ENCODE results near the gene NUTM1.
"Not testable (repeated sequence)": the region's sequence is repeated elsewhere in the genome, so short reads cannot be mapped to it uniquely, and the experiment has no call there.

The NUTM1 gene

DNA sequence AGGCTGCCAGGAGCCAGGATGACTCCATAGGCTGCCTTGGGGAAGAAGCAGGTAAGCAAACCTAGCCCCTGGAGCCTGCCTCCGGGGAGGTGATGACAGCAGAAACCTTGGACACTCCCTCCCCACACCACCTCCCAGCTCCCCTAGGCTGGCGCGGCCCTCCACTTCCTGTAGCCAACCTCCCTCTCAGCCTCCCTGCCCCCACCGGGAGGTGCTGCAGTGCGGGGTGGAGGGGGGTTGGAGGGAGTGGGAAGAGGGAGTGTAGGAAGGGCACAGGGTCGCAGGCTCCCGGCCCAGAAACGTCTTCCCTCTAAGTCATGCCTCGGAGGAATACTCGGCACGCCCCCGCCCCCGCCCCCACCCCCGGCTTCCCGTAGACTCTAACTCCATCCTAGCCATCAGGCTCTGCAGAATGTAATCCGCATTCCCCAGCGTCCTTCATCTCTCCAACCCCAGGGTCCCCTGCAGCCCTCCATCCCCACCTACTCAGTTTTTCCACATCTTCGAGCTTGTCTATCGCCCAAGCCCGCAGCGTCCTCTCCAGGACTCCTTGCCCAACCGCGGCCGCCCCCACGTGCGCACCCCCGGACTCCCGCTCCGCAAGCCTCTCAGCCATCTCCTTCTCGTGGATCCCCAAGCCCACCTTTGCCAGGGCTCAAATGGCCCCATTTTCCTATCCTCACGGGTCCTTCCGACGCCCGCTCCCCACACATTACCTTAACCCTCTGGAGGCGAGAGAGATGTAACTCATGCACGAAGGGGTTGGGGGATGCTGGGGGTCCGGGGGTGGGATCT is 23.4 kb downstream of the NUTM1 start:
- DNase-seq = no peak

DNA sequence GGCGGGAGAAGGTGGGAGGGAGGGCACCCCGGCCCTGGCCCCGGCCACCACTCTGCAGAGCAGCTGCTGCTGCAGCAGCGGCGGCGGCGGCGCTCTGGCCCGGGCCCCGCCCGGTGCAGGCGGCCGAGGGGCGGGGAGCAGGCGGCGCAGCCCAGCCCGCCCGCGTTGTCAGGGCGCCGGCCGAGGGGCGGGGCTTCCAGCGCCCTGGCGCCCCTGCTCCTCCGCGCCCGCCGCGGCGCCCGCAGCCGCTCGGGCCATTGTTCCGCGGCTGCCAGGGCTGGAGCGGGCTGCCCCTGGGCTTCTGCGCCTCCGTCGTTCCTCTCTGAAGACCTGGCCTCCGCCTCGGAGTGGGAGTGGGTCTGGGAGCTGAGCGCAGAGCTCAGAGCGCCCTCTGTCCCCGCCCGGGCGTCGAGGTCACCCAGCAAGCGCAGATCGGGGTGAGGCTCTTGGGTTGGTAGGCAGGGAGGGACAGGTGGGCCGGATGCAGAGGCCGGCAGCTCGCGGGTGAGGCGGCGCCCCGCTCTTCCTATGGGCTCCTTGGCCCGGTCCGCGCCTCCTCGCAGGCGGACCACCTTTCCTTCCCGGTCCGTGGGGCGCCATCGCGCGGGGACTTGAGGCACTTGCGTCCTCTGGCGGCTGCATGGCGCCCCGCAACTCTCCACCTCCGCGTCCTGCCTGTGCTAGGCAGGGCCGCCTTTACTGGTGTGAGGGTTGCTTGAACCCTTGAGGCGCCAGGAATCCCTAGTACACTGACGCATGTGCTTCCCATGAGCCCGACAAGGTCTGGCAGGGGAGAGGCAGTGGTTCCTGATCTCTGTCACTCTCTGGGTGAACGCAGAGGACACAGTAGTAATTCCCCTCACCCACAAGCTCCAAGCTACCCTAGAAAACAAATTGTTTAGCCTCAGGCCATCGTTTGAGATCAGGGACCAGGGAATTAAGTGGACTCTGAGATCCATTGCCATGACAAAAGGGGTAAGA is 24.3 kb downstream of the NUTM1 start, which contains the start of gene LPCAT4:
Gene LPCAT4, minus strand, starts transcription at position 96 of the 981 bp plus-strand sequence. CDS start 96 bp downstream, outside the sequence.
- no peak for DNase-seq

DNA sequence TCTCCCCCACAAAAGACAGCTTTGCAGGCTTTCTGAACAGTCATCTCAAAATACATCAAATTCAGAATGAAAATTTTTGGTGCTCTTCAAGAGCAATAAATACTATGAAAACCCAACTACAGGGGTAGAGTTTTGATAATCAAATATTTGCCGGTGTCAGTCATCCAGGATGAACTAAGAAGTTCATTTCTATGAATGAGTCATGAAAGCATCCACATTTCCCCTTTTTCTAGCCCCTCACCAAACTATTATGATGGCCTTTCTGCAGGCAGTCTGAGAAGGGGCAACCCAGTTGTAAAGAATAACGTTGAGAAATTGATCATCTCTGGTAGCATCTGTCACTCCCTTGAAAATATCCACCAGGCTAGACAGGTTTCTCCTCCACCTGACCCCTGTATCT is 27.0 kb downstream of the NUTM1 start:
- no peak for DNase-seq

DNA sequence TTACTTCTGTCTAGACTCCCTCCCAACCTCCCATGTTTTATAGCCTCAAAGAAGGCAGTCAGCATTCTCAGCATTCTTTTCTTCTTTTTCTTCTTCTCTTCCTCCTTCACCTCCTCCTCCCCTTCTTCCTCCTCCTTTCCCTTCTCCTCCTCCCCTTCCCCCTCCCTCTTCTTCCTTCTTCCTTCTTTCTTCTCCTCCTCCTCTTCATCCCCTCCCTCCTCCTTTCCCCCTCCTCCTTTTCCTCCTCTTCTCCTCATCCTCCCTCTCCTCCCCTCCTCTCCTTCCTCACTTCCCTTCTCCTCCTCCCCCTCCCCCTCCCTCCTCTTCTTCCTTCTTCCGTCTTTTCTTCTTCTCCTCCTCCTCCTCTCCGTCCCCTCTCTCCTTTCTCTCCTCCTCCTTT is 27.5 kb downstream of the NUTM1 start:
- DNase-seq = no peak

DNA sequence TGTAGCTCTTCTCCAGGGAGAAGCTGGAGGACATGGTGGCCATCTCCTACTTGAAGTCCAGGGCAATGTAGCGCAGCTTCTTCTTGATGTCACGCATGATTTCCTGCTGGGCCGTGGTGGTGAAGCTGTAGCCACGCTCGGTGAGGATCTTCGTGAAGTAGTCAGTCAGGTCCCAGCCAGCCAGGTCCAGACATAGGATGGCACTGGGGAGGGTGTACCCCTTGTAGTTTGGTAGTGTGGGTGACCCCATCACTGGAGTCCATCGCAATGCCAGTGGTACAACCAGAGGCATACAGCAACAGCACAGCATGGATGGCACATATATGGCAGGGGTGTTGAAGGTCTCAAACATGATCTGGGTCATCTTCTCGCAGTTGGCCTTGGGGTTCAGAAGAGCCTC is 30.8 kb downstream of the NUTM1 start:
- DNase-seq = no peak

DNA sequence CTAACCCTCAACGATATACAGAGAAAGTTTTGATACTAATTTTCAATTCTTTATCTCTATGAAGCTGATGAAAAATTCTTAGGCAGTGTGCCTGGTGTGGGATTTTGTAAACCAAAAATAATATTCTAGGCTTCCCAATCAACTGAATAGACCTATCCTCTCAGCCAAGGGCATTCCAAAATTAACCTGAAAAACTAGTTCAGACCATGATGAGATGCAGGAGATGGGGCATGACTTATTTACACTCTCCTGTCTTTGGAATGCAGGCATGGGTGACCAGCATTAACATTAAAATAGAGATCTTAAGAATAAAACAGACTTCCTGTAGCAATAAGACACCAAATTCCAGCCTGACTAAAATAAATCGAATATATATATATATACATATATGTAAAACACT is 31.7 kb downstream of the NUTM1 start:
- DNase-seq = no peak

DNA sequence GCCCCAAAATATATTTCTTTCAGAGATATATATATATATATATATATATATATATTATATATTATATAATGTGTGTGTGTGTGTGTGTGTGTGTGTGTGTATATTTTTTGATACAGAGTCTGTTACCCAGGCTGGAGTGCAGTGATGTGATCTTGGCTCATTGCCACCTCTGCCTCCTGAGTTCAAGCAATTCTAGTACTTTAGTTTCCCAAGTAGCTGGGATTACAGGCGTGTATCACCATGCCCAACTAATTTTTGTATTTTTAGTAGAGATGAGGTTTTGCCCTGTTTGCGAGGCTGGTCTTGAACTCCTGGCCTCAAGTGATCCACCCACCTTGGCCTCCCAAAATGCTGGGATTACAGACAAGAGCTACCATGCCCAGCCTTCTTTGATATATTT is 32.4 kb downstream of the NUTM1 start:
- not testable (repeated sequence) for DNase-seq

DNA sequence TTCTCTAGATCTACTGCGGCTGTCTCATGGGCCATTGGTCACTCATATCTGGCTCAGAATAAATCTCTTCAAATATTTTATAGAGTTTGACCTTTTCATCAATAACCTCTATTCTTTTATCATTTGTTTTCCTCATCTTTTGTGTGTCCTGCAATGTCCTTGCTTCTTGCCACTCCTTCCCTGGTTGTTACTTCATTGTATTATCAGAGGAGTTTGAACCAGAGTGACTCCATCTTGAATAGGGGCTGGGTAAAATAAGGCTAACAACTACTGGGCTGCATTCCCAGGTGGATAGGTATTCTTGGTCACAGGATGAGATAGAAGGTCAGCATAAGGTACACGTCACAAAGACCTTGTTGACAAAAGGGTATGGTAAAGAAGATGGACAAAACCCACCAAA is 33.7 kb downstream of the NUTM1 start:
- no peak for DNase-seq

DNA sequence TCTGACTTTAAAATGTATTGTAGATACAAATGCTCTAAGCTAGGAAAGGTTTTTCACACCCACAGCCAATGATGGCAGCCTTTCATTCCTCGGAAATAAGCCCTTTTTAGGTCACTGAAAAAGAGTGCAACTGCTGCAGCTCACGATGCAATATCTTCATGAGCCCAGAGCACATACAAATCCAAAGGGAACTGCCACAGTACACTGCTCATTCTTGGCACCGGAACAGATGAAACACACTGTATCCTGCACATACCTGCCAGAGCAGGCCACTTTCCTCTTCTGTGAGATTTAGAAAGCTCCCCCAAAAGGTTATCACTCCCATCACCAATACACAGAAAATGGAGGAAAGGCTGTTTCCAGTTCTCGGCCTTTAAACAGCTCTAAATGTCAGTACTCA is 37.4 kb downstream of the NUTM1 start:
- not testable (repeated sequence) for DNase-seq

DNA sequence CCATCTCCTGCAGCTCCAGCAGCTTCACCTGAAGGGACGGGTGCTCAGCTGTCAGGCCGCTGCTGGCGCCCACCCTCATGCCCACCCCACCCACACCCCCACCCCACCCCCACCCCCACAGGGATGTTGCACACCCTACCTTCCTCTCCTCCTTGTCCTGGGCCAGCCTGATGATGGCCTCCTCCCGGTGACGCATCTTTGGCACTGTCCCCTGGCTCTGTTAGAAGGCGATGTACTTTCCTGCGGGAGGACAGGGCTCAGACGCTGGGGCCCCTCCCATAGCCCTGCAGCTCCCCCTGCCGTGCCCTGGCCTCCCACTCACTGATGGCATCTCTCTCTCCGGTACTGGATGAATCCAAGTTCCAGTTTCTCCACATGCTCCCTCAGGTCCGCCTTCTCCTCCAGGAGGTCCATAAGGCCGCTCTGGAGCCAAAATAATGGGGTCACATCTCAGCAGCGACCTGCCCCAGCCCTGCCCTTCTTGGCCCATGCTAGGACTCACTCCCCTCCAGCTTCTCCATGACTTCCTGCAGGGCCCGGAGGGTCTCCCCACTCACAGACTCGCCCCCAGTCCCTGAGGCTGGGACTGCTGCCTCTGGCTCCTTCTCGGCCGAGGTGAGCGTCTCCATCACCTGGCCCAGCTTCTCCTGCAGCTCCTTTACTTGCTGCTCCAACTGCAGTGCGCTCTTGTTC is 38.9 kb downstream of the NUTM1 start:
- DNase-seq = not testable (repeated sequence)

DNA sequence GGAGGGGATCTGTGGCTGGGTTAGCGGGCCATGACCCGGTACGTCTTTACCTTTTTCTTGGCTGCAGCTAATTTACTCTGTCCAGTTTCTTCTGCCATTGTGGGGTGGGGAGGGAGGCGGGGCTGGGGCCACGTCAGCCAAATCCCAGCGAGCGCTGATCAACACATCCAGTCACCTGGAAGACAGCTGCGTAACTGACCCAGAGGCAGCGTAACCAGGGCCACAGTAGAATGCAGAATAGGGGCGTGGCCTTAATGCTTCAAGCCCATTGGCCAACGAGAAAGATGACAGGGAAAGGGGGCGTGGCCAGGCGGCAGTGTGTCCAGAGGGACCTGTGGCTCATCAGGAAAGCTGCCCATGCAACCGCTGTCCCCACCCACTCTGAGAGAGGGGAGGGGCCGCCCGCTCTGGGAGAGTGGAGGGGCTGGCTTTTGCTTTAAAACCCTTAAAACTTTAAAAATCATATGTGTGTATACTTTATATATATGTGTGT is 46.5 kb downstream of the NUTM1 start:
- not testable (repeated sequence) for DNase-seq

DNA sequence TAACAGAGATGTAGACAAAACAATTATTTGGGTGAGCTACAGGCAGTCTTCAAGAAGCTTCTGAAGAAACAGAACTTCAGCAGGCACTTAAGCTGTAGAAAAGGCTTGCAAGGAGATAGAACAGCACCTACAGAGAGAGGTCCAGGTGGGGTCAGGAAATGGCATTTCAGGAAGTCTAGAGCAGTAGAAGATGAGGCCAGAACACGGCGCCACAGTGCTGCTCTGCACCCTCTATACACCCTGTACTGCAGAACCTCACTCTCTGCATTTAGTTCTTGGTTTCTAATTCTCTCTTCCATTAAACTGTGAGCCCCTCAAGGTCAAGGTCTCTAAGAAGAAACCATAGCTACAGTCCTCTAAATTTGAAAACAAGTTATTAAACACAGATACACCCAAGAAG is 49.9 kb downstream of the NUTM1 start:
- not testable (repeated sequence) for DNase-seq

DNA sequence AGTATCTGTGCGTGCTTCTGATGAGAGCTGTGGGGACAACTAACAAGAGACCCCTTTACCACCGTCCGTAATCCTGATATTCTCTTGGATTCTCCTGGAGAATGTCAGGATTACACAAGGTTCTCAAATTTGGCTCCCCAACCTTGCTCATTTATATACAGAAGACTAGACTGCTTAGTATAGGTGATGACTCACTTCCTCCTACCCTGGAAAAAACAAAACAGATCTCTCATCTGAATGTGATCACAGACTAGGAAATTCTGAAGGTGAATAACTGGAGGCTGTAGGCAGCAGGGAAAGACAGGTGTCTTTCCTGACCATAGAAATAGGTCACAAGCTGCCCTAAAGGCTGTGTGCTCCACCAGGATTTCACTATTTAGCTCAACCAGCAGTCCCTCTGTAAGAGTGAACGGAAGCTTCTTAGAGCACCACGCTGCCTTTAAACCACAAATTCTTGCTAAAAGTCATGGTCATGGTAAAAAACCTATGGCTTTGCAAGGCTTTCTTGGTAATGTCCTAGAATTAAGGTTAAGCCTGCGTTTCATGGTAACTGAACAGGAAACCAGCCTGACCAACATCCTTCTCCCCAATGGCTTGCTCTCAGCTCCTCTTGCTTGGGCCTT is 54.6 kb downstream of the NUTM1 start:
- DNase-seq = not testable (repeated sequence)

DNA sequence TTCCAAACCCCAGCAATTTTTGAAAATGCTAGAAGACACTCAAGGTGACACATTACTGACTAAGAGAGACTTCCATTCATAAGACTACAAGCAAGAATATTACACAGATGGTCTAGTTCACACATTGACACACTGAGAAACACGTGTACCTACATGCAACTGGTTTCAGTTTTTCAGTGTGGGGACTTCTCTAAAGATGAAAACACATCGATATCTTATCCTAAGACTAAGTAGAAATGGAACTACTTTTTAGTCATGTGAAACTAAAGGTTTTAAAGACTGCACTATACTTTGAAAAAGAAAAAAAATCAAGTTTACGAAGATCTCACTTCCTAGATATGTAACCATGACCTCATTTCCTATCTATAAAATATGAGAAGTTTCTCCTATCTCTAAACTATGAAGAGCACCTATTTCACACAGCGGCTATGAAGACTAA is 60.1 kb downstream of the NUTM1 start:
- DNase-seq = not testable (repeated sequence)

DNA sequence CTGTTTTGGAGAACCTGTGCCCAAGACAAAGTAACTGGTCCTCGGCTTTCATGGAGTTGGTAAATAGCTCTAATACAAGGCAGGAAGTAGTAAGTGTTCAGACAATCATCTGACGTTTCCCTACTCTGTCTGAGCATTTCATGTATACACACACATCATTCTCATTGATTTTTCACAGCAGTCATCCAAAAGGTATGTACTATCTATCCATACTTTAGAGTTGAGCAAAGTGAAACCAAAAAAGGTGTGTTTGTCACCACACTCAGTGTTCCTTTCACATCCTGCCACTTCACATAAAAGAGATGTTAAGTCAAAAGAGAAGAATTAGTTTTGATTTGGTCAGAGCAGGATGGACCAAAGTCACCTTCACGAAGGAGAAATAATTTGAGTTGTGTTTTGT is 60.8 kb downstream of the NUTM1 start:
- not testable (repeated sequence) for DNase-seq
